Measurements from ENCODE around the gene PACSIN1.

DNA sequence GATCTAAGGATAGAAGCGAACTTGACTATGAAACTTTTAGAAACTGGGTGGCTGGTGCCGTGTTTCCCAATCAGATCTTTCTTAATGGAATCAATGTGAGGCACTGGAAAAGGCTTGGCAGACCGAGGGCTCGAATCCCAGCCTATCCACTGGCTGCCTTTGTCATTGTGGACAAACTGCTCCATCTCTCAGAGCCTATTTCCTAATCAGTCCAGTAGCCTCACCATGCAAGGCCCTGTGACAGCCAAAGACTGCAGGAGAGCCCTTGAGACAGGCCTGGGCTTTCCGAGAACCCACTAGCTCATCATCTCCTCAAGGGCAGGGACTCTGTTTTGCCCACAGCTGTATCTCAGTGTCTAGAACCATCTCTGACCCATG is 46.9 kb downstream of the PACSIN1 start:
- no peak for TF ChIP-seq SUZ12 (IDR thresholded peaks at IDR 0.05; ENCODE audit: extremely low read depth, insufficient read depth, insufficient read length)
- TF ChIP-seq ZNF274 (IDR thresholded peaks at IDR 0.05; ENCODE audit: low read depth, low read length) = no peak
- no peak for TF ChIP-seq YY1 (IDR thresholded peaks at IDR 0.05; ENCODE audit: insufficient read depth, insufficient read length)
